ENCODE data around the gene HMHB1.

- TF ChIP-seq, protein P1, sequence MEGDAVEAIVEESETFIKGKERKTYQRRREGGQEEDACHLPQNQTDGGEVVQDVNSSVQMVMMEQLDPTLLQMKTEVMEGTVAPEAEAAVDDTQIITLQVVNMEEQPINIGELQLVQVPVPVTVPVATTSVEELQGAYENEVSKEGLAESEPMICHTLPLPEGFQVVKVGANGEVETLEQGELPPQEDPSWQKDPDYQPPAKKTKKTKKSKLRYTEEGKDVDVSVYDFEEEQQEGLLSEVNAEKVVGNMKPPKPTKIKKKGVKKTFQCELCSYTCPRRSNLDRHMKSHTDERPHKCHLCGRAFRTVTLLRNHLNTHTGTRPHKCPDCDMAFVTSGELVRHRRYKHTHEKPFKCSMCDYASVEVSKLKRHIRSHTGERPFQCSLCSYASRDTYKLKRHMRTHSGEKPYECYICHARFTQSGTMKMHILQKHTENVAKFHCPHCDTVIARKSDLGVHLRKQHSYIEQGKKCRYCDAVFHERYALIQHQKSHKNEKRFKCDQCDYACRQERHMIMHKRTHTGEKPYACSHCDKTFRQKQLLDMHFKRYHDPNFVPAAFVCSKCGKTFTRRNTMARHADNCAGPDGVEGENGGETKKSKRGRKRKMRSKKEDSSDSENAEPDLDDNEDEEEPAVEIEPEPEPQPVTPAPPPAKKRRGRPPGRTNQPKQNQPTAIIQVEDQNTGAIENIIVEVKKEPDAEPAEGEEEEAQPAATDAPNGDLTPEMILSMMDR (IDR thresholded peaks at IDR 0.05; ENCODE audit: poor library complexity, severe bottlenecking) = no peak
- no peak for TF ChIP-seq TAF1 (IDR thresholded peaks at IDR 0.05; ENCODE audit: low read depth)
- TF ChIP-seq EZH2 (IDR thresholded peaks at IDR 0.05; ENCODE audit: borderline replicate concordance, insufficient read depth, low read length, poor library complexity, severe bottlenecking) = no peak
- TF ChIP-seq EP300 (conservative IDR thresholded peaks at IDR 0.05; ENCODE audit: poor library complexity, severe bottlenecking) = no peak
- no peak for TF ChIP-seq RAD21 (conservative IDR thresholded peaks at IDR 0.05)
- no peak for TF ChIP-seq POLR2AphosphoS5 (IDR thresholded peaks at IDR 0.05)
These were observed 40.4 kb upstream of the HMHB1 start for GRCh38 chr5:143771602-143772001.
